DMS114 treated with DMSO at 0.1 percent for 48 hours (cell line): Measurements from ENCODE around the gene RNF166.
A peak's percentile ranks its signal among the peaks of the same experiment; 100 is the strongest.

Experiments used
- DNase-seq: peaks from one replicate; lab custom pipeline; 2025; ENCODE audit not compliant: unreplicated experiment; lab: John Stamatoyannopoulos, UW

The RNF166 gene, protein sequence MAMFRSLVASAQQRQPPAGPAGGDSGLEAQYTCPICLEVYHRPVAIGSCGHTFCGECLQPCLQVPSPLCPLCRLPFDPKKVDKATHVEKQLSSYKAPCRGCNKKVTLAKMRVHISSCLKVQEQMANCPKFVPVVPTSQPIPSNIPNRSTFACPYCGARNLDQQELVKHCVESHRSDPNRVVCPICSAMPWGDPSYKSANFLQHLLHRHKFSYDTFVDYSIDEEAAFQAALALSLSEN

DNA sequence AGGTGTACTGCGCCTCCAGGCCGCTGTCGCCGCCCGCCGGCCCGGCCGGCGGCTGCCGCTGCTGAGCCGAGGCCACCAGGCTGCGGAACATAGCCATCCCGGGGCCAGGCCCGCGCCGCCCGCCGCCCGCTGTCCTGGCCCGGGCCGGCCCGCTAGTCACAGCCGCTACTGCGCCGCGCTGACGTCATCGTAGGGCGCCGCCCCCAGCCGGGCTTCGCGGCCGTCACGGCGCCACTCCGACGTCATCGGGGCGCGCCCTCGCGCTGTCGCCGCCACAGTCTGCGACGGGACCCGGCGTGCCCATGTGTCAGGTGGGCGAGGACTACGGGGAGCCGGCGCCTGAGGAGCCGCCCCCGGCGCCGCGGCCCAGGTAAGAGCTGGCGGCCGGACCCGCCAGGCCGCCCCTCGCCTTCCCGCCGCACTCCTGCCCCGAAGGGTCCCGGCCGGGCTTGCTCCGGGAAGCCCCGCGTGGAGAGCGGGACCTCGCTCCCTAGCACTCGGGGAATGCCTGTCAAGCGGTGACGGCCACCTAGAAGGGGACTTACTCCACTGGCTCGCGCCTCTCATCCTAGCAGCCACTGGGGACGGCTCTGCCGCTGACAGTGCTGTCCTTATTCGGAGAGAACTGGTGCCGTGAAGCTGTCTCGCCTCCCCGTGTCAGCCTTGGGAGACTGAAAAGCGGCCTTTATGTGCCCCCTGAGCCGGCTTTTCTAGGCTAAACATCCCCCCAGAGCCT, at the start of gene RNF166, which contains the start of gene CTU2:
TSS of gene RNF166 (minus strand) at position 180 of the 736 bp plus-strand sequence. CDS start at position 97, 83 bp downstream.
TSS of gene CTU2 (plus strand) at position 275 of the 736 bp plus-strand sequence. CDS start at position 303, 28 bp downstream.
- DNase-seq: peak; percentile 66

DNA sequence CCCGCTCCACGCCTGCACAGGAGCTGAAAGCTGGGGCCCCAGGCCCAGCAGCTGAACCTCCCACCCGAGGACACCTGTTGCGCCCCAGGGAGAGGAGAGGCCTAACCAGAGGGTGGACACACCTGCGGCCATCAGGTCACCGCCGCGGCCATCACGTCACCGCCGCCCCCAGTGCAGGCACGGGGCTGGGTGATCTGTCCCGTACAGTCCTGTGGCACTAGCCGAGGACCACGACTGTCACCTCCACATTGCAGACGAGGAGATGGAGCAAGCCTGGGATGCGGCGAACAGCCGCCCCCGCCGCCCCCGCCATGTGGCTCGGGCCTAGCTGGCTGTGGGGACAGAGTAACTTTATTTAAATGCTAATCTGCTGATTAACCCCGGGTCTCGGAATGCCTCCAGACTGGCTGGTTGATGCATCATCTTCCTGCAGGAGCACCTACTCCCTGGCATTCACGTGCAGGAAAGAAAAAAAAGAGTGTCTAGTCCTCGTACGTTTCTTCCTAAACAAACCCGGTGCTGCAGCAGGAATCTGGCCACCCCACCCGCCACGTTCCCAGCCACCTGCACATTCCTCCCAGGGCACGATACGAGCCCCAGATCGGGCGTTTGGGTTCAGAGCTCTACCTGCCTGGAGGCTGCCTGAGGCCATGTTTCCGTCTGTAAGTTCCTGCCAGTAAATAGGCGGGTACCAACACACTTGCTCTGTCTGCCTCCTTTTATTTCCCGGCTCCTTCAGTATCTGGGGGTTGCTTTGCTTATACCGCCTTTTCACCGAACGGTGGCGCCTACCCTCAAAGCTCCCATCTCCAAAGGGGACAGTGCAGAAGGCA, 48.9 kb upstream of the RNF166 start:
- DNase-seq: peak; percentile 37

DNA sequence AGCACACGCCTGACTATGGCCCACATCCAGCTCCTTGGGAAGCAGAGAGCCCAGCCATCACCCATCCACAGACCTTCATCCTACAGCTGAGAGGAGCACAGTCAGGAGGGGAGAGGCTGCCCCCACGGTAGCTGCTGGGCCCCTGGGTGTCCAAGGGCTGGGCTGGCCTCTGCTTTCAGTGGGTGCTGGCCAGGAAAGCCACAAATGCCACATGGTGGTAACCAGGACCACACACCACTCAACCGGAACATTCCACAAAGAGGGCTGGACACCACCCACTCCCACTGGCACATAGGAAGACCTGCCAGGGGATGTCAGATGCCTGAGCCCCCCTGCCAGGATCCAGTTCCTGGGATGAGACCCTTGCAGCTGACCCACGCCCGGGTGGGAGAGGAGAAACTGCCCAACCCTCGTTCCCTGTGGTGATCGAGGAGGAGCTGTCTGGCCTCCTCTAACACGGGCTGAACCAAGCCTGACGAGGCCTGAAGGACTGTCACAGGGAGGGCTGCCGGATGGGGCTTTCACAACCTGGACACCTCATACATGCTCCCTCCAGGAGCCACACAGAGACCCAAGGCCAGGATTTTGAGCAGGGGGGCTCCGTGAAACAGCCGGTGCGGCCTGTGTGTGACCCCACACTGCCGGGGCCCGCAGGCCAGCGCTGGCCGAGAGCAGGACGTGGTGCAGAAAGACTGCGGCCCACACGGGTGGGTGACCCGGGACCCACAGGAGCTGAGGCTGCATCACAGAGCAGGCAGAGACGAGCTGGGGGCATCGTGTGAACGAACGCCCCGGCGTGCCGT, 48.1 kb upstream of the RNF166 start:
- DNase-seq: no peak

DNA sequence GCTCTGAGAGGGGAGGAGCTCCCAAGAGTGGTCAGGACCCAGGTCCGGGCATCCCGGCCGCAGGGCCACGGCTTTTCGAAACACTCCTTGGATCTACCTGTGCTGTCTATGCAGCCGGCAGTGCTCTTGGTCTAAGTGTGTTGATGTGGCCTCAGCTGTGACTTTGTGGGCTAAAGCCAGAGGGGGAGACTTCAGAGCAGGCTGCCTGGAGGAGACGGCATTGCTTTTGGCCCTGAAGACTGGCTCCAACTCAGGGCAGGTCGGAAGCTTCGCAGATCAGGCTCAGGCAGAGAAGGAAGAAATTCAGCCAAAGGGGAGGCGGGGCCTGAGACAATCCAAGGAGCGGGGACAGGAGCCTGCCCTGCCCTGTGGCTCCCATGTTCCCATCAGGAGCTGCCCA, 47.4 kb upstream of the RNF166 start:
- DNase-seq: no peak

DNA sequence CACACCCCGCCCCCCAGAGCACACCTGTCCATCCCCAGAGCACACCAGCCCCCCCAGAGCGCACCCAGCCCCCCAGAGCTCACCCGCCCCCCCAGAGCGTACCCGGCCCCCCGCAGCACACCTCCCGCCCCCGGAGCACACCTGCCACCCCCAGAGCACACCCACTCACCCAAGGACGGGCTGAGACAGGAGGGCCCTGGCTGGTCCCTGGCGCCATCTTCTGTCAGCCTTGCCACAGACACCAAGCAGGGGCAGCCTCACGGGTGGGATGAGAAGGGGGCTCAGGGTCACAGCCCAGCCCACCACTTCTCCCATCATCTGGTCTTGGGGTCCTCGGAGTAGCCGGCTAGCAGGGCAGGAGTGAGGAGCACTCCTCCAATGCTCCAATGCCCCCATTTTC, 47.0 kb upstream of the RNF166 start:
- DNase-seq: no peak

DNA sequence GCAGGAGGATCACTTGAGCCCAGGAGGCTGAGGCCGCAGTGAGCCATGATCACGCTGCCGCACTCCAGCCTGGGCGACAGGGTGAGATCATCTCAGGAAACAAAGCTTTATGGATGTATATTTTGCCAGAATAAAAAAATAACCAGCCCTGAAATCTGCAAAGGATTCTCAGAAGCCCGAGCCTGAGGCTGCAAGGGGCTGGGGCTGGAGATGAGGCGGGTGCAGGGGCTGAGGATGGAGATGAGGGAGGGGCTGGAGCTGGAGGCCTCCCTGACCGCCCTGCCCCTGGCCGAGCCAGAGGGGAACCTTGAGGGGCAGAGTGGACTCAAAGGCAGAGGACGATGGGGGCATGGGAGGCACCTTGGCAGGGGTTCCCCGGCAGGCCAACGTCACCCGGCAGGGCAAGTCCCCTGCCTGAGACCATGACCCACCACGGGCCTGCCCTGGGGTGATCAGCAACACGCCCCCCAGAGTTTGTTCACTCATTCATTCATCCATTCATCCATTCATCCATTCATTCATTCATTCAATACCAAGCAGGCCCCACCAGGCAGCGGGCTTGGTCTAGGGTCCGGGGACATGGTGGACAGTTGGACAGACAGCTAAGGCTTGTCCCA, 46.3 kb upstream of the RNF166 start:
- DNase-seq: no peak

DNA sequence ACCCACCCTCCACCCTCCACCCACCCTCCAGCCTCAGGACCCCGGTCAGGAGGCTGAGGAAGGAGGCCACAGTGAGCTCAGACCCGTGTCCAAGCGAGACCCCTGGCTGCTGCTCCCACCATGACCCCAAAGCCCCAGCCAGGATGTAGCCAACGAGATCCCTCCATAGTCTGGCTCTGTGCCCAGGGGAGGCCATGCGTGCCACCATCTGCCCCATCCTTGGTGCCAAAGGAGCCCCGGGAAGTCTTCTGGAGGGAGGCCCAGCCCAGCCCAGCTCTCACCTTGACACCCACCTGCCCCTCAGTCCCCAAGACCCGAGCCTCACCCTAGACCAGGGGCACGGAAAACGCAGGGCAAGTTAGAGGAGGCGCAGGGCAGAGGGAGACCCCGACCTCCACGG, 44.6 kb upstream of the RNF166 start:
- no peak for DNase-seq

DNA sequence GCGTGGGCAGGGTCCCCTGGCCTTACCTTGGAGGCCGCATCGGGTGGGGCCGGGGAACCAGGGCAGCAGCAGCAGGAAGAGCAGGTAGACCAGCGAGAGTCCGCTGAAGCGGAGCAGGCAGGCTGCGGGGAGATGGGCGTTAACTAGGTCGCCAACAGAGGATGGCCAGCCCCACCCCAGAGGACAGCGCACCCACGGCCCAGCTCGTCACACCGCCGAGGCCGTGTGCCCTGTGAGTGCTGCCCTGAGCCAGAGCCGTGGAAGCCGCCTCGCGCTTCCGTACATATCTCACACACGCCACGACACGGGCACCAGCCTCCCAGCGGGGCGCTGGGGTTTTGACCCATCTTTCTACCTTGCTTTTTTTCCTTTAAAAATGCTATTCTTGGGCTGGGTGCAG, 43.1 kb upstream of the RNF166 start:
- no peak for DNase-seq

DNA sequence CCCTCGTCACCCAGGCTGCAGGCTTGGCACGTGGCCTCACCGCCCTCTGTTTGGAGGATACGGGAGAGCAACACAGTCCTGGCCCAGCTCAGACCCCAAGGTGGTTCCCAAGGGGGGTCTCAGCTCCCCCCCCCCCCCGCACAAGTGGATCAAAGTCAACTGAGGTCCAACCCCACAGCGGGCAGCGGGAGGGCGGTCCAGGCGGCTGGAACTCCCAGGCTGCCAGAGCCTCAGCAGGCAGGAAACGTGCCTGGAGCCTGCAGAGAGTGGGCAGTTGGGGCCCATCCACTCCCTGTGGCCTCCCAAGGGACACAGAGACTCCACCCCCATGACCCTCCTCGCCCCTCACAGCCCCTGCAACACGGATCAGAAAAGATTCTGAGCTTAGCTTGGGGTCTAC, 42.2 kb upstream of the RNF166 start:
- no peak for DNase-seq

DNA sequence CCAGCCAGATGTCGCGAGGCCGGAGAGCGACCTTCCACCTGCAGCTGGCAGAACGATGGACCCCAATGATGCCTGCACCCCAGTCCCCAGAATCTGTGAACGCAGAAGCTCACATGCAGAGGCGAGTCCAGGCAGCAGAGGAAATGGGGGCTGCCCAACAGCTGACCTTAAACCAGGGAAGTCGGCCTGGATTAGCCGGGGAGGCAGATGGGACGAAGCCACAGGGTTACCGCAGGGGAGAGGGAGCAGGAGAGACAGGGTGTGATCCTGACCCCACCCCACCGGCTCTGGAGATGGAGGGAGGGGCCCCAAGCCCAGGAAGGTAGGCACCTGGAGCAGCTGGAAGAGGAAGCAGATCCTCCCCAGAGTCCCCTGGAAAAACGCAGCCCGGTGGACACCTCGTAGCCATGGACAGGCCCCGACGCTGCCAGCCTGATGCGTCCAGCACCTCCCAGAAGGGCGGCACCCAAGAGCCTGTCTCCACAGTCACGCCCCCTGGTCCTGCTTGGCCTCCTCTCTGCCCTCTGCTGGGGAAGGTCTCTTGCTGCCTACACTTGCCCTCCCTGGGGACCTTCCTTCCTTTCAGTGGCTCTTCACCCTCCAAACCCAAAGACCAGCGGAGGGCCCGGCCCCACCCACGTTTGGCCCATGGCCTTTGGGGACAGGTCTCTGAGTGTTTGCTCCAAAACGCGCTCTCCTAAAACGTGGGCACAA, 41.5 kb upstream of the RNF166 start:
- no peak for DNase-seq

DNA sequence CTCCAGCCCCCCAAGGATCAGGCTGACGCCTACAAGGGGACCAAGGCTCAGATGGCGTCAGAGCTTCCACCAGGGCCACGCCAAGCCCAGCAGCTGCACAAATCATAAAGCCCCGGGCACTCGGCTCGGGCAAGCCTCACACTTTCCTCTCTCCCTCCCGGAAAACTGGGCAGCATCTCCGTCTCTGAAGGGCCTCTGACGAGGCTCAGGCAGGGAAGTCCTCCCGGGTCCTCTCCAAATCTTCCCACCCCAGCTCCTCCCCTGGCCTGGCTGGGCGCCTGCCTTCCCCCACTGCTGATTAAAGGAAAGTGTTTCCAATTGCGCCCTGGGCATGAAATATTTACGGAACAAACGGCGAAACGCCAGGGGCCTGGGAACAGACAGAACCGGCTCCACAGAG, 40.3 kb upstream of the RNF166 start:
- no peak for DNase-seq

DNA sequence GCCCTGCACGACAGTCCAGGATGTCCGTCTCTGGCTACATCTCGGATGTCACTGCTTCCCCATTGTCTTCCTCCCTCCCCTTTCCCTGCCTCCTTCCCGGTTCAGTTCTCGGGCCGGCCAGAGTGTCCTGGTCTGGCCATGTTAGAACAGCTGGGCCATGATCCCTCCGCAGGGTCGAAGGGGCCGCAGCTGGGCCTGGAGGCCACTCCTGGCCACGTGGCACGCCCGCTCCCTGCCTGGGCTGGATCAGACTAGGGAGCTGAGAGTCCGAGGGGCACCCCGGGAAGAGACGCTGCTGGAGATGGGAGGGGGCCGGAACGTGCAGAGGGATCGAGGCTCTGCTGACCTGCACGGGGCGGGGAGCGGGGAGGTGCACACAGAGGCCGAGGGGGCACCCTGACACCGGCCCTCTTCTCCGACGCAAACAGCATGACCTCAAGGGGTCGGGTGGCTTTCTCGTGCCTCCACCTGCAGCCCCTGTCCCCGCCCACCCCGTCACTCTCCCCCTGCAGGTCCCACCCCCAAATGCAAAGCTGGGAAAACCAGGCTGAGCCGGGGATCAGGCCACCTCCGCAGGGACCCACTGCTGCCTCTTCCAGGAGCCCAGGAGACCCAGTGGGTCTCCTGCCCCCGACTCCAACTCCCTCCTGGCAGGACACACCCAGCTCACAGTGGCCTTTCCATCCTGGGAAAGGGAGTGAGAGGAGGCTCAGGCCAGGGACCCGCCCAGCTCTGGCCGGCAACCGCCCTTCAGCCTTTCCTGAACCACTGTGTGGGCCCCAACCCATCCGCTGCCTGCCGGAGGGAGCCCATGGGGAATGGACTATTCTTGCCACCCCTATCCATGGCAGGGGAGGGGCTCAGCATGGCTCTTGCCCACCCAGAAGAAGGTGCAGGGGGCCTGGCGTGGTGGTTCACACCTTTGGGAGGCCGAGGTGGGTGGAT, 38.6 kb upstream of the RNF166 start:
- no peak for DNase-seq

DNA sequence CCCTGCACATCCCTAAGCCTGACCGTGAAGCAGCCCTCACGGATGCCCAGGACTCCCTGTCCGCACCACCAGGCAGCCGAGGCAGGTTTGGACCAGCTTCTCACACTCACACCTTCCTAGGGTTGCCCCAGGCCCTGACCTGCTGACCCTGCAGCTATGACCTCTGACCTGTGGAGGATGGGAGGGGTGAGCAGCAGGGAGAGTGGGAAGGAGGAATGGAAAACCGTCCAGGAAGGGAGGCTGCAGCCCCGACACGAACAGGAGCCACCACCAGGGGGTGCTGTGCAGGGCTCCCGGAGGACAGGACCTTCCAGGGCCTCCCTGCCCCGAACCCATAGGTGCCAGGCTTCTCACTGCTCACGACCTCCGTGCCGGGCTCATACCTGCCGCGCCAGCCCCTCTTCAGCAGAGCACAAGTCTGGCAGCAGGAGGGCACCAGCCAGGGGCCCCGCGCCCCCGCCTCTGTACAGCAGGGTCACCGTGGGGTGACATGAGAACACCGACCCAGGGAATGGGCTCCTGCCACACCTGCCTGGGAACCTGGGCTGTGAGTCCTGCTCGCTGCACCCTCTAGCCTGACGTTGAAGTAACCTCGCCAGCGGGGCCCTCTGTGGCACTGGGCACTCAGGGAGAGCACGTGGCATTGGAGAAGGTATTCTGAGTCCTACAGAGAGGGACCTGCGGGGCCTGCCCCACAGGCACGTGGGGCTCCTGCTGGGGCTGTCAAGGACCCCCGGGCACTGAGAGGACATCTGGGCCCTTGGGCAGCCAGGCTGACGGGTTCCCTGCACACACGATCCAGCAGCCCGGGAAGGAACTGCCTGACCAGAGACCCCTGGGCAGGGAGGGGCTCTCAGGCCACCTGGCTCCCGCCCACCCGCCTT, 37.7 kb upstream of the RNF166 start:
- DNase-seq: peak; percentile 32

DNA sequence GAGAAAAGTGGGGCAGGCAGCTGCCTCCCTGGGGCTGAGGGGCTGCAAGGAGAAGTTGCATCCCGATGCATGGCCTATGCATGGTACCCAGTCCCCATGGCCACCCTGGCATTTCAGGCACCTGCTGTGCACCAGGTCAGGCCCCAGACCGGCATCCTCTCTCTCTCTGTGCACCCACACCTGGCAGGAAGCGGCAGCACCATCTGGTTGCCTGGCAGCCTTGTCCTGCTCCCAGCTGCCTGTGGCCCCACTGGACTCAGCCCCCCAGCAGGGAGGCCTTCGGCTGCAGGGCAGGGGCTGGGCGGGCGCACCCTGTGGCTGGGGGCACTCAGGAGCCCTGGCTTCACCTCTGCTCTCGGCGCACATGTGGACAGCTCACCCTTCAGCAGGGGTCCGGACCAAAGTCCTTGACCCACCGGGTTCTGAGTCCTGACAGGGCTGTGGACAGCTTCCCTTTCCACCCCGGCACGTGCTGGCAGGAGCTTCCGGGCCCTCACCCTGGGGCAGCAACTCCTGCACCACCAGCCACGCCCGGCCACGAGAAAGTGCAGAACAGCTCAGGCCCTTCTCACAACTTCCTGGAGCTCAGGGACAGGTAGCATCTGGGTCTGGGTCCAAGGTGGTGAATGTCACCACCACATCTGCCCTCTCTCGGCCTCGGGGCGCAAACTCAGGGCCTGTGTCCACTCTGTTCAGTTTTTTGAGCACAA, 36.8 kb upstream of the RNF166 start:
- no peak for DNase-seq

DNA sequence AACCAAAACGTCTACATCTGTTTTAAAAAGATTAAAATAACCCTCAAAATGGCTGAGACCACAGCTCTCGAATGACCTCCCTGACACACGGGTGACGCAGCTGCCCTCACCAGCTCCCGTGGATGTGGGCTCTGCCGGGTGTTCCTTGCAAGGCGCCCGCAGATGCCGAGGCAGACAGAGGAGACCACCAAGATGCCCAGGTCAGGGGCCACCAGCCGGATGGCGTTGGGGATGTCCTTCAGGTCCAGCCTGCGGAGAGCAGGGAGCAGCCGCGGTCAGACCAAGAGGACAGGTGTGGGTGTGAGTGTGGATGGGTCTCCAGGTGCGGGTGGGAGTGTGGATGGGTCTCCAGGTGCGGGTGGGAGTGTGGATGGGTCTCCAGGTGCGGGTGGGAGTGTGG, 35.2 kb upstream of the RNF166 start:
- no peak for DNase-seq

DNA sequence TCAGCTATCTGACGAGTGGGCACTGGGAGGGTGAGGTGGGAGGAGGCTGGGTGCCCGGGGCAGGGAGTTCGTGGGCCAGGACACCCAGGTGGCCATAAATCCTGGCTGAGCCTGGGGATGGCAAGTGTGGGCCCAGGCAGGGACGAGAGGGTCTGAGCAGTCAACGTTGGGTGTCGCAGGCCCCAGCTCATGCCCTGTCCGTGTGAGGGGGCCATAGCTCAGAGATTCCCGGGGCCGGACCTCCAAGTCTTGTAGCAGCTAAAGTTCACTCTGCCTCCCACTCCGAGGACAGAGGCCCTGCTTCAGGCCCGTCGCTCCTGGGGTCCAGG, 34.5 kb upstream of the RNF166 start:
- DNase-seq: no peak

DNA sequence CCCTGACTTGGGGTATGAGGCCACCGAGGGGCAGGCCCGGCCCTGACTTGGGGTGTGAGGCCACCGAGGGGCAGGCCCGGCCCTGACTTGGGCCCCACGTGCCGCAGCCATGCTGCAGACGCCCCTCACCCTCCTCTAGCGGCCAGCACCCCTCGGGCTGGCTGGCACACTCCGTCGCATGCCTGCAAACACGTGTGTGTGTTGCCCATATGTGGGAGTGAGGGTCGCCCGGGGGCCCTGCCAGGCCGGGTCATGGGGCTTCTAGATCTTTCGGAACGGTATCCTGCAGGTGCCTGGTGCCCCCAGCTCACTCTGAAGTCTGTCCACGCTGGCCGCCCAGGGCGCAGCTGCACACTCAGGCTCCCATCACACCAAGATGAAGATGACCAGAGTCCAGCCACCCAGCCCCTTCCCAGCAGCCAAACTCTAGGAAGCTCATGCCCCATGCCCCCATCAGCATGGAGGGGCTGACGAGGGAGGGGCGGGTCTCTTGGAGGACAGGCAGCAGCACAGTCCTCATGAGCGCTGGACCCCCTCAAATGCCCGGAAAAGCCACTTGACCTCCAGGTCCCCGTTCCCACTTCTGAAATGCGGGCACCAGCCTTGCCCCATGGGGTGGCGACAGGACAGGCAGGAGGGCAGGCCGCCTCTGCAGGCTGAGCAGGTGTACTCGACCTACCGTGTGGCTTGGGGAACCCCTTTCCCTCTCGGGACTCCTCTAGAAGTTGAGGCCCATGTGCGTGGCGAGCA, 33.9 kb upstream of the RNF166 start:
- DNase-seq: no peak
